Vagina (tissue), 2 donors: ENCODE results near the gene PLAAT3.

Experiments
- CTCF ChIP-seq, 3 experiments: fragments of 450-650 bp in 2 of 3; fragments of 200-600 bp in 1 of 3; sonication (generic) in 1 of 3; IDR thresholded peaks; one replicate each; pipeline ENCODE4 v1.5.1; 2017 to 2019; ENCODE audit warnings: antibody characterized with exemption in 3 of 3, mild to moderate bottlenecking in 2 of 3, moderate library complexity in 2 of 3
- POLR2A ChIP-seq, 2 donors: fragments of 450-650 bp; IDR thresholded peaks; one replicate each; pipeline ENCODE4 v1.6.1; 2017; ENCODE audit warnings: antibody characterized with exemption in 2 of 2, mild to moderate bottlenecking in 2 of 2, moderate library complexity in 2 of 2

DNA sequence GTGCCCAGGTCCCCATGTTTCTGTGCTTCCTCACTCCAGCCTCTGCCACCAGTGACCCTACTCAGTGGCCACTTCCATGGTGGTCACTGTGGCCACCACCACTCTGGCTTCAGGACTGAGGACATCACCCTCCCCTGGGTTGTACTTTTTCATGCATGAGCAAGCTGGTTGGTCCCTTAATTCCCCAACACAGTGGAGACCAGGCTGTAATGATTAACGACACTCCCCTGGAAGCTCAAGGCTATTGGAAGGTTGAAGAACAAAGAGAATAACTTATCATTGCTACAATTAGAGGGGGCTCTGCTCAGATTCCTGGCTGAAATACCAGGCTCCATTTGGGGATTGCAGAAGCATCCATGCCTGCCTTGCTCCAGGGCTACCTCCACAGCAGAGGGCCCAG is 67.2 kb downstream of the PLAAT3 start:
- TF ChIP-seq POLR2A (IDR thresholded peaks at IDR 0.05): no peak
- no peak for TF ChIP-seq CTCF (IDR thresholded peaks at IDR 0.05)
